ENCODE results near the gene ITGA8. TPM values are rescaled to one million over a fixed set of nuclear protein-coding genes. Genes with fewer than 3 reads are reported as not detected.

ITGA8 gene
- total and polyA plus RNA-seq, 12 donors = 4.7 to 46.0 (median 22.2) TPM

DNA sequence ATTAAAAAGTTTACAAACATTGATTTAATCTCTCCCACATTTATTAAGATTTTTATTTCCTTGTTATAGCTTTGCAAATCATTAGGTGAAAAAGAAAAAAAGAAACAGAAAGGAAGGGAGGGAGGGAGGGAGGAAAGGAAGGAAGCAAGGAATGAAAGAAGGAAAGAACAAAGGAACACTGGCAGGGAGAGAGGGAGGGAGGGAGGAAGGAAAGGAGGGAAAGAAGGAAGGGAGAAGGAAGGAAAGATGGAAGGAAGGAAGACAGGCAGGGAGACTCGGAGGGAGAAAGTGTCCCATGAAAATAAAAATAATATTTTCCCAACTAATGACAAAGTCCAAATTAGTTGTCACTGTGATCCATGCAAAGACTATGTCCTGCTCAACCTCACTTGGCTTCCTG, 6.3 kb upstream of the ITGA8 start:
- Histone ChIP-seq H3K27ac (no peak overlapping the region), H3K36me3 (replicated peaks in 1 of 2) (no peaks in the 10 kb centered on the region), H3K9me3 (replicated peaks in 1 of 3) (no peaks in the 10 kb centered on the region), H3K27me3 (no peaks in the 10 kb centered on the region), H3K4me3 (no peak overlapping the region), H3K4me1 (replicated peaks in 1 of 2) (peaks cover 3 to 5% of the 10 kb centered on the region in 2 donors)
- no peak for TF ChIP-seq POLR2A (IDR thresholded peaks at IDR 0.05)
- TF ChIP-seq CTCF (IDR thresholded peaks at IDR 0.05) = peak in 1 of 6 experiments; percentile 5
- WGBS, 4 donors = 70 to 90% (median 84%) methylated on average over 1 of the region's 1 CpG
- no peak for DNase-seq
- intact Hi-C loops (cut with DNase I) = loop anchor here in 1 of 2 donors (5.0 to 10.0 kb wide), 3 partner anchors 99 to 294 kb away; no protein-coding TSS in a partner anchor

- 0 to 10% (median 0%) methylated on average over 2 of the region's 2 CpGs for WGBS, 4 donors
These were observed 5.9 kb upstream of the ITGA8 start for GRCh38 chr10:15725603-15726002.

GRCh38 chr10:15724683-15725082, 5.0 kb upstream of the ITGA8 start:
- H3K4me3 ChIP-seq = no peak overlapping the region
- peaks cover 3% of the 10 kb centered on the region for H3K27me3 ChIP-seq
- no peaks in the 10 kb centered on the region for H3K36me3 ChIP-seq (replicated peaks in 1 of 2)
- H3K27ac ChIP-seq = no peak overlapping the region
- WGBS, 4 donors = 81 to 91% (median 86%) methylated on average over 2 of the region's 2 CpGs
- no peak for TF ChIP-seq CTCF (IDR thresholded peaks at IDR 0.05)
- no peak for TF ChIP-seq POLR2A (IDR thresholded peaks at IDR 0.05)
- no peaks in the 10 kb centered on the region for H3K9me3 ChIP-seq (replicated peaks in 1 of 3)
- peaks cover 3 to 9% of the 10 kb centered on the region in 2 donors for H3K4me1 ChIP-seq (replicated peaks in 1 of 2)
- intact Hi-C loops (cut with DNase I) = loop anchor here in 1 of 2 donors (5.0 to 10.0 kb wide), 3 partner anchors 100 to 292 kb away; no protein-coding TSS in a partner anchor
- no peak for DNase-seq

More at GRCh38 chr10:15725603-15726002, 5.9 kb upstream of the ITGA8 start:
- Histone ChIP-seq H3K27me3 (no peaks in the 10 kb centered on the region), H3K36me3 (replicated peaks in 1 of 2) (no peaks in the 10 kb centered on the region), H3K4me1 (replicated peaks in 1 of 2) (peaks cover 3 to 5% of the 10 kb centered on the region in 2 donors), H3K4me3 (no peak overlapping the region), H3K9me3 (replicated peaks in 1 of 3) (no peaks in the 10 kb centered on the region), H3K27ac (no peak overlapping the region)
- DNase-seq = peak; percentile 31 to 64 (median 52)
- intact Hi-C loops (cut with DNase I) = loop anchor here in 1 of 2 donors (5.0 to 10.0 kb wide), 3 partner anchors 99 to 293 kb away; no protein-coding TSS in a partner anchor
- no peak for TF ChIP-seq POLR2A (IDR thresholded peaks at IDR 0.05)
- TF ChIP-seq CTCF (IDR thresholded peaks at IDR 0.05) = peak; percentile 25 to 65 (median 59)

GRCh38 chr10:15723803-15724202, 4.1 kb upstream of the ITGA8 start:
- DNase-seq = no peak
- no peak overlapping the region for H3K4me3 ChIP-seq
- no peaks in the 10 kb centered on the region for H3K36me3 ChIP-seq (replicated peaks in 1 of 2)
- H3K27ac ChIP-seq = no peak overlapping the region
- peaks cover 11% of the 10 kb centered on the region for H3K27me3 ChIP-seq
- no peaks in the 10 kb centered on the region for H3K9me3 ChIP-seq (replicated peaks in 1 of 3)
- WGBS, 4 donors = 78 to 83% (median 81%) methylated on average over 4 of the region's 4 CpGs
- no peak for TF ChIP-seq CTCF (IDR thresholded peaks at IDR 0.05)
- TF ChIP-seq POLR2A (IDR thresholded peaks at IDR 0.05) = no peak
- peaks cover 3 to 9% of the 10 kb centered on the region in 2 donors for H3K4me1 ChIP-seq (replicated peaks in 1 of 2)
- intact Hi-C loops (cut with DNase I) = loop anchor here in 1 of 2 donors (10.0 kb wide), 2 partner anchors 101 to 139 kb away; no protein-coding TSS in a partner anchor
